ENCODE results near the gene TWF2. TPM values are rescaled to one million over a fixed set of nuclear protein-coding genes. Genes with fewer than 3 reads are reported as not detected.

Gene TWF2
- total and polyA plus RNA-seq, 2 of the 13 experiments (the other 11 are each of a cell fraction or from before 2014, with no cell fraction given): 45.5 to 108 TPM

- TF ChIP-seq AHDC1 (CRISPR knock-in tag; IDR thresholded peaks at IDR 0.05; ENCODE audit: borderline replicate concordance): no peak
- no peak for TF ChIP-seq ZNF12 (CRISPR knock-in tag; IDR thresholded peaks at IDR 0.05)
- no peak for TF ChIP-seq ERF (CRISPR knock-in tag; IDR thresholded peaks at IDR 0.05)
- TF ChIP-seq THYN1 (CRISPR knock-in tag; IDR thresholded peaks at IDR 0.05; ENCODE audit: borderline replicate concordance, low read depth): no peak
- no peak for TF ChIP-seq MXD4 (CRISPR knock-in tag; IDR thresholded peaks at IDR 0.05)
- TF ChIP-seq HMGXB3 (CRISPR knock-in tag; IDR thresholded peaks at IDR 0.05; ENCODE audit: borderline replicate concordance): no peak
- TF ChIP-seq NR1H2 (CRISPR knock-in tag; IDR thresholded peaks at IDR 0.05; ENCODE audit: borderline replicate concordance, low read depth): no peak
- 0 out of 2 replicates have a peak, but pooled peaks have one; percentile 37 for TF ChIP-seq SMAD1 (CRISPR knock-in tag; IDR thresholded peaks at IDR 0.05; ENCODE audit: borderline replicate concordance, low read depth)
- TF ChIP-seq ZNF567 (CRISPR knock-in tag; IDR thresholded peaks at IDR 0.05; ENCODE audit: borderline replicate concordance): no peak
- no peak for TF ChIP-seq SRSF1 (optimal IDR thresholded peaks at IDR 0.05; ENCODE audit: low read depth, low read length)
- TF ChIP-seq ATAD3A (CRISPR knock-in tag; IDR thresholded peaks at IDR 0.05): no peak
- TF ChIP-seq, protein P1, sequence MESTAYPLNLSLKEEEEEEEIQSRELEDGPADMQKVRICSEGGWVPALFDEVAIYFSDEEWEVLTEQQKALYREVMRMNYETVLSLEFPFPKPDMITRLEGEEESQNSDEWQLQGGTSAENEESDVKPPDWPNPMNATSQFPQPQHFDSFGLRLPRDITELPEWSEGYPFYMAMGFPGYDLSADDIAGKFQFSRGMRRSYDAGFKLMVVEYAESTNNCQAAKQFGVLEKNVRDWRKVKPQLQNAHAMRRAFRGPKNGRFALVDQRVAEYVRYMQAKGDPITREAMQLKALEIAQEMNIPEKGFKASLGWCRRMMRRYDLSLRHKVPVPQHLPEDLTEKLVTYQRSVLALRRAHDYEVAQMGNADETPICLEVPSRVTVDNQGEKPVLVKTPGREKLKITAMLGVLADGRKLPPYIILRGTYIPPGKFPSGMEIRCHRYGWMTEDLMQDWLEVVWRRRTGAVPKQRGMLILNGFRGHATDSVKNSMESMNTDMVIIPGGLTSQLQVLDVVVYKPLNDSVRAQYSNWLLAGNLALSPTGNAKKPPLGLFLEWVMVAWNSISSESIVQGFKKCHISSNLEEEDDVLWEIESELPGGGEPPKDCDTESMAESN (CRISPR knock-in tag; conservative IDR thresholded peaks at IDR 0.05): no peak
- TF ChIP-seq ZFX (CRISPR knock-in tag; IDR thresholded peaks at IDR 0.05; ENCODE audit: low read depth): no peak
- TF ChIP-seq HNRNPH1 (optimal IDR thresholded peaks at IDR 0.05; ENCODE audit: low read depth, low read length): no peak
- TF ChIP-seq ZNF605 (CRISPR knock-in tag; IDR thresholded peaks at IDR 0.05): no peak
- no peak for TF ChIP-seq ZFP36L1 (CRISPR knock-in tag; IDR thresholded peaks at IDR 0.05)
- no peak for TF ChIP-seq SIN3B (IDR thresholded peaks at IDR 0.05; ENCODE audit: low read length)
- no peak for TF ChIP-seq KAT2B (IDR thresholded peaks at IDR 0.05; ENCODE audit: borderline replicate concordance, low read depth, low read length)
These were observed 7.3 kb downstream of the TWF2 start (continued) for GRCh38 chr3:52231502-52232278.
